NCI-H2107 (cell line): ENCODE results near the gene MTUS2.
"Not testable (repeated sequence)": the region's sequence is repeated elsewhere in the genome, so short reads cannot be mapped to it uniquely, and the experiment has no call there.

Source experiments
- DNase-seq: peaks from one replicate; lab custom pipeline; 2025; lab: John Stamatoyannopoulos, UW

MTUS2 gene

GRCh38 chr13:28958018-28958417, 137.9 kb downstream of the MTUS2 start:
- DNase-seq: no peak

- DNase-seq: no peak
Observed at GRCh38 chr13:28958441-28958840, 138.3 kb downstream of the MTUS2 start.

GRCh38 chr13:28964052-28964451, 143.9 kb downstream of the MTUS2 start:
- DNase-seq: no peak

- DNase-seq: no peak
Observed at GRCh38 chr13:28964803-28965202, 144.7 kb downstream of the MTUS2 start.

GRCh38 chr13:28967029-28967915, 147.1 kb downstream of the MTUS2 start:
- DNase-seq: no peak

GRCh38 chr13:28976195-28976594, 156.1 kb downstream of the MTUS2 start:
- DNase-seq: no peak

GRCh38 chr13:28976636-28977035, 156.5 kb downstream of the MTUS2 start:
- no peak for DNase-seq

GRCh38 chr13:28978574-28978973, 158.4 kb downstream of the MTUS2 start:
- no peak for DNase-seq

- DNase-seq: no peak
Observed at GRCh38 chr13:28981530-28981929, 161.4 kb downstream of the MTUS2 start.

- DNase-seq: no peak
Observed at GRCh38 chr13:28983641-28984040, 163.5 kb downstream of the MTUS2 start.

GRCh38 chr13:28984326-28984725, 164.2 kb downstream of the MTUS2 start:
- no peak for DNase-seq

GRCh38 chr13:28984825-28985224, 164.7 kb downstream of the MTUS2 start:
- DNase-seq: no peak

- DNase-seq: not testable (repeated sequence)
Observed at GRCh38 chr13:28990378-28990777, 170.2 kb downstream of the MTUS2 start.

- no peak for DNase-seq
Observed at GRCh38 chr13:28991764-28992163, 171.6 kb downstream of the MTUS2 start.

- DNase-seq: no peak
Observed at GRCh38 chr13:29000826-29001225, 180.7 kb downstream of the MTUS2 start.

GRCh38 chr13:29005035-29005762, 185.1 kb downstream of the MTUS2 start:
- no peak for DNase-seq

- DNase-seq: no peak
Observed at GRCh38 chr13:29005763-29006120, 185.6 kb downstream of the MTUS2 start.

- DNase-seq: no peak
Observed at GRCh38 chr13:29006359-29006850, 186.3 kb downstream of the MTUS2 start.

GRCh38 chr13:29008296-29008695, 188.2 kb downstream of the MTUS2 start:
- DNase-seq: no peak

GRCh38 chr13:29020314-29020713, 200.2 kb downstream of the MTUS2 start:
- DNase-seq: no peak

GRCh38 chr13:29021311-29021710, 201.2 kb downstream of the MTUS2 start:
- DNase-seq: no peak

- no peak for DNase-seq
Observed at GRCh38 chr13:29021717-29022116, 201.6 kb downstream of the MTUS2 start.

GRCh38 chr13:29022410-29022809, 202.3 kb downstream of the MTUS2 start:
- no peak for DNase-seq
